Coronary artery (tissue), 2 donors: ENCODE results near the gene GNLY.
A peak's percentile ranks its signal among the peaks of the same experiment; 100 is the strongest.
"Not testable (repeated sequence)": the region's sequence is repeated elsewhere in the genome, so short reads cannot be mapped to it uniquely, and the experiment has no call there.

Experiments
- DNase-seq: peaks from one replicate; pipeline ENCODE4 v3.0.0-alpha.2; 2017; ENCODE audit warnings: low spot score
- H3K27ac ChIP-seq, 2 donors: fragments of 200-600 bp; sonication (generic); one replicate each; pipeline ENCODE4 v1.5.1; 2016 to 2019
- H3K4me3 ChIP-seq: fragments of 200-600 bp; sonication (generic); 2 replicates; pipeline ENCODE4 v1.5.1; 2016; ENCODE audit warnings: mild to moderate bottlenecking, moderate library complexity
- TF ChIP-seq, protein P1 (sequence below): fragments of 200-600 bp; sonication (generic); IDR thresholded peaks from one replicate; pipeline ENCODE4 v1.5.1; 2019; ENCODE audit warnings: antibody characterized with exemption

The GNLY gene

DNA sequence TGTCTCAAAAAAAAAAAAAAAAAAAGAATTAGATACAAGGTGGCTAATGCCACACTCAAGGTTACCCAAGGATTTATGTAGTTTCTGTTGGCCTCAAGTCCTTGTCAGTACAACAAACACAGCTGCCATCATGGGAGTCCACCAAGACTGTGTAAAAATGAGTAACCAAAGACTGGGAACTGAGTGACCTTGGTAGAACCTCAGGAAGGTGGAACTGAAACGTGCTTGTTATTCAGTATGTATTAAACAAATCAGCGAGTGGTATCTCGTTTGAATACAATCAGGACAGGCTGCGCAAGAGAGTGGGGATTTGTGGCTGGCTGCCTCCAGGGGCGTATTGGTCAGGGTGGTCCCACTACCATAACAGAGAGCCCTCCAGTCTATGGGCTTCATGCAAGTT is 24.6 kb upstream of the GNLY start:
- DNase-seq: no peak
- TF ChIP-seq, protein P1, sequence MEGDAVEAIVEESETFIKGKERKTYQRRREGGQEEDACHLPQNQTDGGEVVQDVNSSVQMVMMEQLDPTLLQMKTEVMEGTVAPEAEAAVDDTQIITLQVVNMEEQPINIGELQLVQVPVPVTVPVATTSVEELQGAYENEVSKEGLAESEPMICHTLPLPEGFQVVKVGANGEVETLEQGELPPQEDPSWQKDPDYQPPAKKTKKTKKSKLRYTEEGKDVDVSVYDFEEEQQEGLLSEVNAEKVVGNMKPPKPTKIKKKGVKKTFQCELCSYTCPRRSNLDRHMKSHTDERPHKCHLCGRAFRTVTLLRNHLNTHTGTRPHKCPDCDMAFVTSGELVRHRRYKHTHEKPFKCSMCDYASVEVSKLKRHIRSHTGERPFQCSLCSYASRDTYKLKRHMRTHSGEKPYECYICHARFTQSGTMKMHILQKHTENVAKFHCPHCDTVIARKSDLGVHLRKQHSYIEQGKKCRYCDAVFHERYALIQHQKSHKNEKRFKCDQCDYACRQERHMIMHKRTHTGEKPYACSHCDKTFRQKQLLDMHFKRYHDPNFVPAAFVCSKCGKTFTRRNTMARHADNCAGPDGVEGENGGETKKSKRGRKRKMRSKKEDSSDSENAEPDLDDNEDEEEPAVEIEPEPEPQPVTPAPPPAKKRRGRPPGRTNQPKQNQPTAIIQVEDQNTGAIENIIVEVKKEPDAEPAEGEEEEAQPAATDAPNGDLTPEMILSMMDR: no peak
- no peak overlapping the region for H3K4me3 ChIP-seq
- H3K27ac ChIP-seq: no peak overlapping the region

DNA sequence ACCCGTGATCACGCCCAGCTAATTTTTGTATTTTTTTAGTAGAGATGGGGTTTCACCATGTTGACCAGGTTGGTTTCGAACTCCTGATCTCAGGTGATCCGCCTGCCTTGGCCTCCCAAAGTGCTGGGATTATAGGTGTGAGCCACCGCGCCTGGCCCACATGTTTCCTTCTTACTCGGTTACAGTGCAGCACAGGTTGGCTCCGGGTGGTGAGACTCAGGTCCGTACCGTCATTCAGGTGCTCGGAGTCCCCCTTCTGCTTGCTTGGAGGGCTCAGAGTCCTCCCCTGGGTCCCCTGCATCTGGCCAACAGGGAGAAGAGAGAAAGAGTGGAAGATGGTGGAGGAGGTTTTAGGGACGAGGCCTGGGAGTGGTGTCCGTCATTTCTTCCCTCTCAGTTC is 23.7 kb upstream of the GNLY start:
- not testable (repeated sequence) for H3K27ac ChIP-seq, H3K4me3 ChIP-seq, DNase-seq

DNA sequence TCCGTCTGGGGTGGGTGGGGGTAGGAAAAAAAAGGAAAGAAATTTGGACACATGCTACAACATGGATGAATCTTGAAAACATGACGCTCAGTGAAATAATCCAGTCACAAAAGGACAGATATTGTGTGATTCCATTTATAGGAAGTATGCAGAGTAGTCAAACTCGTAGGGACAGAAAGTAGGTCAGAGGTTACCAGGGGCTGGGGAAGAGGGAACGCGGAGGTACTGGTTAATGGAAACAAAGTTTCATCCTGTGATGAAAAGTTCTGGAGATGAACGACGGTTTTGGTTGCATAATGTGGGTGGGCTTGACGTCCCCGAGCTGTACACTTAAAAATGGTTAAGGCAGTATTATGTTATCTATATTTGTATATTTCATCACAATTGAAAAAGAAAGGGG is 21.7 kb upstream of the GNLY start:
- Histone ChIP-seq H3K27ac (no peak overlapping the region), H3K4me3 (no peak overlapping the region)
- DNase-seq: no peak
- TF ChIP-seq, protein P1: no peak

DNA sequence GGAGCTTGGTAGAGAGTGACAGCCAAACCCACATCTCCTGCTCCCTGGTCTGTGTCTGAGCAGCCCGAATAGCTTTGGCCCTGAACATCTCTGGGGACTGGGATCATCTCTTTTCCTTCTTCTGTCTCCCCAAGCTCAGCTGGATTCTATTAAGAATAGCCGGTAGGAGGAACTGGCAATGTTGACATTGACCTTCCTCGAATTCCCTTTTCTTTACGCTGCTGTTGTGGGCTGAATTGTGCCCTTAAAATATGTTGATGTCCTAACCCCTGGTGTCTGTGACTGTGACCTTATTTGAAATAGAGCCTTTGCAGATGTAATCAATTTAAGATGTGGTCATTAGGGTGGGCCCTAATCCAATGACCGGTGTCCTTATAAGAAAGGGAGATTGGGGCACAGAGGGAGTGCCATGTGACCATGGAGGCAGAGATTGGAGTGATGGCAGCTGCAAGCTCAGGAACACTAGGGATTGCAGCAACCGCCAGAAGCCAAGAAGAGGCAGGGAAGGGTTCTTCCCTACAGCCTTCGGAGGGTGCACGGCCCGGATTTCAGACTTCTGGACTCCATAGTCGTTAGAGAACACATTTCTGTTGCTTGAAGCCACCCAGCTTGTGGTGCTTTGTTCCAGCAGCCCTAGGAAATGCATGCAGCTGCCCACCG is 20.3 kb upstream of the GNLY start:
- TF ChIP-seq, protein P1: no peak
- Histone ChIP-seq H3K27ac (peak overlapping the region in 1 of 2 donors; percentile 39), H3K4me3 (no peak overlapping the region)
- DNase-seq: no peak

DNA sequence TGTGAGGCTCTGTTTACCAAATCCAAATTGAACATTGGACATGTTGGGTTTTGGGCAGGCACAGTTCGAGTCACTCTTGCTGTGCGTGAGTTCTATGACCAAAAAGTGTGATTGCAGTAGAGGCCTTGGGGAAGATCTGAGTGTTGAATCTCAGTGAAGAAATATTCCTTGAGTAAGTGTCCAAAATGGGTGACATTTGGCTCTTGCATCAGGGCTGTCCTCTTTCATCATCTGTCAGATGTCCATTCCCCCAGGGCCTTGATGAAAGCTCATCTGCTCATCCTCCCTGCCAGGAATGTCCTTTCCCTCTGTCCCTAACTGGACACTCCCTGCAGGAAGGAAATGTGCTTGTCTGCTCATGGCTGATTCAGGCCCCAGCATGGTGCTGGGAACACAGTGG is 19.7 kb upstream of the GNLY start:
- H3K4me3 ChIP-seq: no peak overlapping the region
- TF ChIP-seq, protein P1: no peak
- peak overlapping the region in 1 of 2 donors; percentile 39 for H3K27ac ChIP-seq
- no peak for DNase-seq

DNA sequence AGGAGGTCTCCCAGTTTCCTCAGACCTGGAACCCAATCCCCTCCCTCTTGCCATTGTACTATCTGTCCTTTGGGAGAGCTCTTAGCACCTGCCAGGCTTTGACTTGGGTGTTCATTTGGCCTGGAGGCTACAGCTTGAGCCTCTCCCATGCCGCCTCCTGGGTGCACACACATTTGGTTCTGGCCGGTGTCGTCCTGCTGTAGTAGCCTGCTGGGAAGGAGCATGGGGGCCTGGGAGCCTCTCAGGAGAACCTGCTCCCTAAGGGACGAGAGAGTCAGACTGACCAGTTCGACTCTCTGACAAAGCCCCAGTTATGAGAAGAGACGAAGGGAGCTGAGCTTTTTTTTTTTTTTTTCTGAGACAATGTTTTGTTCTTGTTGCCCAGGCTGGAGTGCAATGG is 18.7 kb upstream of the GNLY start:
- TF ChIP-seq, protein P1: no peak
- no peak for DNase-seq
- Histone ChIP-seq H3K4me3 (no peak overlapping the region), H3K27ac (no peak overlapping the region)

DNA sequence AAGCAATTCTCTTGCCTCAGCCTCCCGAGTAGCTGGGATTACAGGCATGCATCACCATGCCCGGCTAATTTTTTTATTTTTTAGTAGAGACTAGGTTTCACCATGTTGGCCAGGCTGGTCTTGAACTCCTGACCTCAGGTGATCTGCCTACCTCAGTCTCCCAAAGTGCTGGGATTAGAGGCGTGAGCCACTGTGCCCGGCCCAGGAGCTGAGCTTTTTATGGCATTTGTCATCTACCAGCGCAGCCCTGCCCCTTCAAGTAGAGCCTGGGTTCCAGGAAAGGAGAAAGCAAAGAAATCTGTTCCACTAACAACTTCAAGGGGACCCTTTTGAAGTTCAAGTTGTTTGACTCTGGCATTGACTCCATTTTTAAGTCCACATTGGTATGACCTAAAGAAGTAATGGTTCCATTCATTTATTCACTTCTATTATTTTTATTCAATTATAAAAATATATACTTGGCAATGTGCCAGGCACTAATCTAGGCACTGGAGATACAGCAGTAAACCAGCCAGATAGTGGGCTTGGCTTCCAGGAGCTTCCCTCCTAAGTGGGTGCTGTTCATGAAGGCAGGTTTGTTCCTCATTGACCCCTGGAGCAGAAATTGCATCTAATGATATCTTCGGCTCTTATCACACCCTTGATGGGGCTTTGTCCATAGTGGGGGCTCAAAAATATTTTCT is 18.2 kb upstream of the GNLY start:
- TF ChIP-seq, protein P1: no peak
- H3K27ac ChIP-seq: no peak overlapping the region

More for the DNA sequence above, 18.2 kb upstream of the GNLY start:
- H3K4me3 ChIP-seq: no peak overlapping the region
- no peak for DNase-seq
